ENCODE results near the gene AKAP13. TPM values are rescaled to one million over a fixed set of nuclear protein-coding genes. Genes with fewer than 3 reads are reported as not detected.

Gene AKAP13
- total and polyA plus RNA-seq, 2 of the 8 experiments (the other 6 are each of a cell fraction or from before 2014, with no cell fraction given) = 14.0 to 46.2 TPM

GRCh38 chr15:85403745-85404144, 23.3 kb downstream of the AKAP13 start:
- peaks cover 8 to 11% of the 10 kb centered on the region in 2 experiments for H4K20me1 ChIP-seq (replicated peaks in 1 of 2; ENCODE audit: control insufficient read depth in 1 of 2, insufficient read depth in 2 of 2, low read length in 2 of 2)
- POLR2A ChIA-PET (ENCODE audit: partially characterized antibody) = no interaction called here
- TF ChIP-seq RNF2 (IDR thresholded peaks at IDR 0.05; ENCODE audit: borderline replicate concordance, low read depth, low read length, missing control alignments, poor library complexity, severe bottlenecking) (no peak), CTCF (IDR thresholded peaks at IDR 0.05; ENCODE audit: control extremely low read depth in 1 of 3, insufficient read depth in 1 of 3, low read depth in 1 of 3, low read length in 3 of 3) (no peak), KDM5A (IDR thresholded peaks at IDR 0.05; ENCODE audit: low read length) (no peak), PHF8 (conservative IDR thresholded peaks at IDR 0.05; ENCODE audit: low read depth, low read length) (no peak), EP300 (IDR thresholded peaks at IDR 0.05; ENCODE audit: borderline replicate concordance in 1 of 2, low read depth in 2 of 2, low read length in 2 of 2) (no peak)

More at GRCh38 chr15:85403745-85404144, 23.3 kb downstream of the AKAP13 start:
- WGBS, 2 experiments (ENCODE audit: extremely low coverage in 1 of 2, insufficient coverage in 1 of 2, insufficient read length in 1 of 2, insufficient replicate concordance in 2 of 2, low coverage in 1 of 2, low lambda C conversion rate in 2 of 2, missing lambda C conversion rate in 1 of 2) = 95% methylated on average over 5 of the region's 5 CpGs; no CpG with 5 or more reads in 1 of the 2 experiments
- Histone ChIP-seq H2BK120ac (replicated peaks; ENCODE audit: low read depth, low read length) (no peak overlapping the region), H2AFZ (ENCODE audit: low read length) (no peak overlapping the region), H2BK5ac (ENCODE audit: low read depth, low read length) (no peak overlapping the region), H3K27ac (ENCODE audit: low read depth, low read length) (no peak overlapping the region), H3K23me2 (ENCODE audit: low read depth, low read length) (no peaks in the 10 kb centered on the region), H3K23ac (ENCODE audit: insufficient read length) (no peak overlapping the region), H2AK5ac (ENCODE audit: low read depth, low read length) (no peak overlapping the region), H3K9me3 (ENCODE audit: insufficient read depth in 2 of 2, low read depth in 1 of 2, low read length in 1 of 2) (no peaks in the 10 kb centered on the region), H2BK15ac (ENCODE audit: low read length) (no peak overlapping the region), H3K9ac (replicated peaks in 1 of 4; ENCODE audit: extremely low read depth in 1 of 4, low read depth in 3 of 4, low read length in 3 of 4) (no peak overlapping the region), H3K14ac (ENCODE audit: insufficient read length) (no peak overlapping the region), H3K79me1 (ENCODE audit: low read depth, low read length) (peaks cover 3% of the 10 kb centered on the region), H3K36me3 (ENCODE audit: control insufficient read depth in 2 of 4, insufficient read depth in 4 of 4, low read length in 3 of 4) (no peaks in the 10 kb centered on the region), H3K56ac (replicated peaks; ENCODE audit: insufficient read length, low read depth, low read length) (no peak overlapping the region), H3K79me2 (ENCODE audit: control insufficient read depth in 1 of 2, insufficient read depth in 2 of 2, low read length in 2 of 2) (peaks cover 10 to 92% of the 10 kb centered on the region in 2 experiments; a peak in 3 of 4 replicates), H4K91ac (replicated peaks; ENCODE audit: insufficient read length, low read length) (no peak overlapping the region), H4K5ac (ENCODE audit: insufficient read length, low read depth, low read length) (no peak overlapping the region), H3K4me1 (replicated peaks in 1 of 4; ENCODE audit: control insufficient read depth in 3 of 4, insufficient read depth in 4 of 4, low read length in 3 of 4) (peaks cover 0 to 7% (median 2%) of the 10 kb centered on the region in 4 experiments; a peak in 5 of 7 replicates), H3K27me3 (replicated peaks in 1 of 4; ENCODE audit: control insufficient read depth in 3 of 4, extremely low read depth in 1 of 4, insufficient read depth in 3 of 4, low read length in 3 of 4) (no peaks in the 10 kb centered on the region), H2BK12ac (ENCODE audit: low read depth, low read length) (no peak overlapping the region), H3K4me3 (ENCODE audit: extremely low read depth in 1 of 4, insufficient read depth in 2 of 4, low read depth in 3 of 4, low read length in 4 of 4) (no peak overlapping the region), H4K8ac (ENCODE audit: extremely low read depth, insufficient read depth, low read length) (no peak overlapping the region), H3K4ac (replicated peaks; ENCODE audit: insufficient read length, low read depth, low read length) (no peak overlapping the region), H3K4me2 (ENCODE audit: insufficient read depth in 1 of 2, low read depth in 2 of 2, low read length in 2 of 2) (no peak overlapping the region), H3K18ac (ENCODE audit: extremely low read depth, low read length) (no peak overlapping the region), H2BK20ac (ENCODE audit: low read length) (no peak overlapping the region)
- FAIRE-seq (no peak), DNase-seq (ENCODE audit: low read depth in 1 of 2, low spot score in 2 of 2) (no peak)
- CTCF ChIA-PET (ENCODE audit: partially characterized antibody) = interaction anchor here (0.9 to 3.8 kb wide), 5 partner anchors 9 to 107 kb away, joined by 3 to 22 read pairs (median 3); no protein-coding TSS in a partner anchor

Measured in H1 (cell line).